ENCODE measurements around the gene IGFN1. TPM values are rescaled to one million over a fixed set of nuclear protein-coding genes. Genes with fewer than 3 reads are reported as not detected.

IGFN1 gene
- total RNA-seq, 1 experiment from 2014 or later, result 4.3 TPM

DNA sequence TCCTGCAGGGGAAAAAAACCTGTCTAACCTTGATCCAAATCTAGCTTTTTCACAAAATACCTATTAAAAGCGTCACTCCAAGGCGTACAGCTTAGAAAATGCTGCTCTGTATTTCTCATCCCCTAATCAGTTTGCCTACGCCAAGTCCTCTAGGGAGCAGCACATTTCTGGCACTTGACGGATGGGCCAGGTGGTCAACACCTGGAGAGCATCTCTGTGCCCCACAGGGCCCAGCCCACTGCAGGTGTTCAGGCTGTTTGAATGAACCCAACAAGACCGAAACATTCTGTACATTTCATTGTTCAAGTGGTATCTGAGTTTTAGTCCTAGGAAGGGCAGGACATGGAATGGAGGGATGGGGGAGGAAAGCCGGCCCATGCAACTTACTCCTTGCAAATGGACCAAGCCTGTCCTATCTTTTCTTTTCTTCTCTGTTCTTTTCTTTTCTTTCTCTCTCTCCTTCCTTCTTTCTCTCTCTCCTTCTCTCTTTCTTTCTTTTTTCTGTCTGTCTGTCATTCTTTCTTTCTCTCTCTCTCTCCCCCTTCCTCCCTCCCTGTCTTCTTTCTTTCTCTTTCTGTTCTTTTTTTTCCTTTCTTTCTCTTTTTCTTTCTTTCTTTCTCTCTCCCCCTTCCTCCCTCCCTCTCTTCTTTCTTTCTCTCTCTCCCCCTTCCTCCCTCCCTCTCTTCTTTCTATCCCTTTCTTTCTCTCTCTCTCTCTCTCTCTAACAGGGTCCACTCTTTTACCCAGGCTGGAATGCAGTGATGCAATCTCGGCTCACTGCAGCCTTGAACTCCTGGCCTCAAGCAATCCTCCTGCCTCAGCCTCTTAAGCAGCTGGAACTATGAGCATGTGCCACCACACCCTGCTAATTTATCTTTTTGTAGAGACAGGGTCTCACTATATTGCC, 29.1 kb downstream of the IGFN1 start:
- Histone ChIP-seq H3K9me2 (ENCODE audit: insufficient read depth) (no peaks in the 10 kb centered on the region), H4K20me1 (ENCODE audit: insufficient read depth) (no peaks in the 10 kb centered on the region), H3K27ac (no peak overlapping the region), H3K4me1 (replicated peaks; ENCODE audit: insufficient read depth) (no peaks in the 10 kb centered on the region), H3K36me3 (ENCODE audit: low read depth) (no peaks in the 10 kb centered on the region), H3K79me2 (ENCODE audit: low read depth) (no peaks in the 10 kb centered on the region), H2AFZ (no peak overlapping the region), H3K27me3 (ENCODE audit: insufficient read depth, low read depth) (no peaks in the 10 kb centered on the region), H3F3A (ENCODE audit: insufficient read depth, low read depth) (no peaks in the 10 kb centered on the region), H3K4me3 (no peak overlapping the region), H3K4me2 (no peak overlapping the region), H3K9me3 (ENCODE audit: insufficient read depth, low read depth) (no peaks in the 10 kb centered on the region)
- DNase-seq, result no peak
- TF ChIP-seq EZH2 (IDR thresholded peaks at IDR 0.05; ENCODE audit: low read depth), result no peak
- TF ChIP-seq, protein P1, sequence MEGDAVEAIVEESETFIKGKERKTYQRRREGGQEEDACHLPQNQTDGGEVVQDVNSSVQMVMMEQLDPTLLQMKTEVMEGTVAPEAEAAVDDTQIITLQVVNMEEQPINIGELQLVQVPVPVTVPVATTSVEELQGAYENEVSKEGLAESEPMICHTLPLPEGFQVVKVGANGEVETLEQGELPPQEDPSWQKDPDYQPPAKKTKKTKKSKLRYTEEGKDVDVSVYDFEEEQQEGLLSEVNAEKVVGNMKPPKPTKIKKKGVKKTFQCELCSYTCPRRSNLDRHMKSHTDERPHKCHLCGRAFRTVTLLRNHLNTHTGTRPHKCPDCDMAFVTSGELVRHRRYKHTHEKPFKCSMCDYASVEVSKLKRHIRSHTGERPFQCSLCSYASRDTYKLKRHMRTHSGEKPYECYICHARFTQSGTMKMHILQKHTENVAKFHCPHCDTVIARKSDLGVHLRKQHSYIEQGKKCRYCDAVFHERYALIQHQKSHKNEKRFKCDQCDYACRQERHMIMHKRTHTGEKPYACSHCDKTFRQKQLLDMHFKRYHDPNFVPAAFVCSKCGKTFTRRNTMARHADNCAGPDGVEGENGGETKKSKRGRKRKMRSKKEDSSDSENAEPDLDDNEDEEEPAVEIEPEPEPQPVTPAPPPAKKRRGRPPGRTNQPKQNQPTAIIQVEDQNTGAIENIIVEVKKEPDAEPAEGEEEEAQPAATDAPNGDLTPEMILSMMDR (conservative IDR thresholded peaks at IDR 0.05), result no peak
- ChIA-PET CTCF (no interaction called here), POLR2A (ENCODE audit: unreplicated experiment) (no interaction called here)
- intact Hi-C loops (cut with micrococcal nuclease; ENCODE audit: unreplicated experiment), result loop anchor here (5.0 kb wide), 2 partner anchors 92 to 247 kb away; partner anchors contain the start of gene ASCL5
- BruUV-seq (replicated peaks), result no TSS peak

DNA sequence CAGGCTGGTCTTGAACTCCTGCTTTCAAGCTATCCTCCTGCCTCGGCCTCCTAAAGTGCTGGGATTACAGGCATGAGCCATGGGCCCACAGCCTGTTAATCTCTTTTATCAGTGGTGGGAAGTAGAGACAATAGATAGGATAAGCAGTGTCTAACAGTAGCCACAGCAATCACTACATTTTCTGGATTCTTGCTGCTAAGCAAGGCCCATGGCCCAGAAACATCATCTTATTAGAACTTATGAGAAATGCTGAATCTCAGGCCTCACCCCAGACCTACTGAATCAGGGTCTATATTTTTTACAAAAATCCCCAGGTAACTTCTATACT, 29.7 kb downstream of the IGFN1 start:
- no peak for DNase-seq
- H3K9me3 ChIP-seq (ENCODE audit: insufficient read depth, low read depth), result no peaks in the 10 kb centered on the region
- no peaks in the 10 kb centered on the region for H3K9me2 ChIP-seq (ENCODE audit: insufficient read depth)
- no peak overlapping the region for H3K4me3 ChIP-seq
- no peaks in the 10 kb centered on the region for H3F3A ChIP-seq (ENCODE audit: insufficient read depth, low read depth)
- no peaks in the 10 kb centered on the region for H3K4me1 ChIP-seq (replicated peaks; ENCODE audit: insufficient read depth)
- H3K27ac ChIP-seq, result no peak overlapping the region
- no peaks in the 10 kb centered on the region for H4K20me1 ChIP-seq (ENCODE audit: insufficient read depth)
- POLR2A ChIA-PET (ENCODE audit: unreplicated experiment), result no interaction called here
- TF ChIP-seq EZH2 (IDR thresholded peaks at IDR 0.05; ENCODE audit: low read depth), result no peak
- TF ChIP-seq, protein P1 (conservative IDR thresholded peaks at IDR 0.05), result no peak
- intact Hi-C loops (cut with micrococcal nuclease; ENCODE audit: unreplicated experiment), result loop anchor here (5.0 kb wide), 2 partner anchors 93 to 248 kb away; partner anchors contain the start of gene ASCL5
- H3K27me3 ChIP-seq (ENCODE audit: insufficient read depth, low read depth), result no peaks in the 10 kb centered on the region
- H3K79me2 ChIP-seq (ENCODE audit: low read depth), result no peaks in the 10 kb centered on the region
- CTCF ChIA-PET, result no interaction called here
- BruUV-seq (replicated peaks), result no TSS peak
- no peak overlapping the region for H3K4me2 ChIP-seq
- H3K36me3 ChIP-seq (ENCODE audit: low read depth), result no peaks in the 10 kb centered on the region
- no peak overlapping the region for H2AFZ ChIP-seq

DNA sequence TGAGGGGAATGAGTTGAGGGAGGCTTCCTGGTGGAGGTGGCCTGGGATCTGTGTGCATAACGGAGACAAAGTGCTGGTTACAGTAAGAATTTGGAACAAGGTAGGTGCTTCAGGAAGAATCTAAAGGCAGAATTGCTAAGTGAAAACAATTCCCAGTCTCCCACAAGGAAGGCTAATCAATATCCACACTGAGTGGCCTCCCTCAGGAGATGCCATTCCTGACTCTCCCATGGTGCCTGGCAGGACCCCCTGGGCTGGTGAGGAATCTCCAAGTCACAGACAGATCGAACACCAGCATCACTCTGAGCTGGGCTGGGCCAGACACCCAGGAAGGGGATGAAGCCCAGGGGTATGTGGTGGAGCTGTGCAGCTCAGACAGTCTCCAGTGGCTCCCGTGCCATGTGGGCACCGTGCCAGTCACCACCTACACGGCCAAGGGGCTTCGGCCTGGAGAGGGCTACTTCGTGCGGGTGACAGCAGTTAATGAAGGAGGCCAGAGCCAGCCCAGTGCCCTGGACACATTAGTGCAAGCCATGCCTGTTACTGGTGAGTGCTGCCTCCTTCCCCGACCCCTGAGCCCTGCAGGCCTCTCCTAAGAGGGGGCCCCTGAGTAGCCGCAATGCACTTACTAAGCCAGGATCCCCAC, 30.7 kb downstream of the IGFN1 start:
- no peaks in the 10 kb centered on the region for H3K79me2 ChIP-seq (ENCODE audit: low read depth)
- no peaks in the 10 kb centered on the region for H4K20me1 ChIP-seq (ENCODE audit: insufficient read depth)
- no TSS peak for BruUV-seq (replicated peaks)
- TF ChIP-seq EZH2 (IDR thresholded peaks at IDR 0.05; ENCODE audit: low read depth), result no peak
- TF ChIP-seq, protein P1 (conservative IDR thresholded peaks at IDR 0.05), result no peak
- H3K4me1 ChIP-seq (replicated peaks; ENCODE audit: insufficient read depth), result no peaks in the 10 kb centered on the region
- H3K27me3 ChIP-seq (ENCODE audit: insufficient read depth, low read depth), result no peaks in the 10 kb centered on the region
- no peak overlapping the region for H3K4me3 ChIP-seq
- no peak overlapping the region for H3K27ac ChIP-seq
- H2AFZ ChIP-seq, result no peak overlapping the region
- H3F3A ChIP-seq (ENCODE audit: insufficient read depth, low read depth), result no peaks in the 10 kb centered on the region
- intact Hi-C loops (cut with micrococcal nuclease; ENCODE audit: unreplicated experiment), result loop anchor here (5.0 kb wide), 2 partner anchors 94 to 249 kb away; partner anchors contain the start of gene ASCL5
- POLR2A ChIA-PET (ENCODE audit: unreplicated experiment), result no interaction called here
- no peaks in the 10 kb centered on the region for H3K36me3 ChIP-seq (ENCODE audit: low read depth)
- no peaks in the 10 kb centered on the region for H3K9me2 ChIP-seq (ENCODE audit: insufficient read depth)
- CTCF ChIA-PET, result interaction anchor here (0.6 kb wide), 1 partner anchor 124 kb away, joined by 3 read pairs; no protein-coding TSS in a partner anchor
- H3K4me2 ChIP-seq, result no peak overlapping the region
- DNase-seq, result no peak
- H3K9me3 ChIP-seq (ENCODE audit: insufficient read depth, low read depth), result no peaks in the 10 kb centered on the region
